Measurements from ENCODE around the gene ERICH2. TPM values are rescaled to one million over a fixed set of nuclear protein-coding genes. Genes with fewer than 3 reads are reported as not detected.

ERICH2 gene
- total RNA-seq, 1 experiment from 2014 or later, result not detected

- Histone ChIP-seq H2AFZ (ENCODE audit: low read length) (peak within 1 kb of the TSS; percentile 79; the same call in 1 of the 2 replicates), H3K4me1 (ENCODE audit: low read length) (peaks cover 23% of the 10 kb centered on the region), H4K20me1 (ENCODE audit: insufficient read depth, low read depth, low read length) (no peaks in the 10 kb centered on the region), H3K4me3 (ENCODE audit: low read length) (peak within 1 kb of the TSS; percentile 63), H3K27ac (ENCODE audit: low read length) (no peak within 1 kb of the TSS), H3K9ac (ENCODE audit: low read length) (peak within 1 kb of the TSS; percentile 48), H3K4me2 (ENCODE audit: low read depth, low read length, poor library complexity, severe bottlenecking) (peak within 1 kb of the TSS; percentile 74), H3K36me3 (ENCODE audit: insufficient read depth, low read length) (no peaks in the 10 kb centered on the region), H3K9me3 (ENCODE audit: low read length) (no peaks in the 10 kb centered on the region), H3K9me2 (replicated peaks; ENCODE audit: insufficient read depth, low read length) (no peaks in the 10 kb centered on the region), H3K79me2 (ENCODE audit: low read length) (no peaks in the 10 kb centered on the region), H3K27me3 (ENCODE audit: low read length) (no peaks in the 10 kb centered on the region)
- peak; percentile 83 for DNase-seq
These were observed 46.4 kb downstream of the ERICH2 start, which contains the start of gene GAD1 for GRCh38 chr2:170816504-170817092. Gene GAD1, plus strand, starts transcription at chr2:170816887. Its CDS starts 1,705 bp downstream, at chr2:170818592.

- no peak overlapping the region; the same call in 1 of the 2 replicates for H2AFZ ChIP-seq (ENCODE audit: low read length)
- DNase-seq, result no peak
- H3K27ac ChIP-seq (ENCODE audit: low read length), result no peak overlapping the region
- no peaks in the 10 kb centered on the region for H3K27me3 ChIP-seq (ENCODE audit: low read length)
- peaks cover 23% of the 10 kb centered on the region for H3K4me1 ChIP-seq (ENCODE audit: low read length)
- H4K20me1 ChIP-seq (ENCODE audit: insufficient read depth, low read depth, low read length), result no peaks in the 10 kb centered on the region
- peak overlapping the region; percentile 48 for H3K9ac ChIP-seq (ENCODE audit: low read length)
- H3K79me2 ChIP-seq (ENCODE audit: low read length), result no peaks in the 10 kb centered on the region
- H3K36me3 ChIP-seq (ENCODE audit: insufficient read depth, low read length), result no peaks in the 10 kb centered on the region
- H3K4me3 ChIP-seq (ENCODE audit: low read length), result peak overlapping the region; percentile 63
- H3K9me2 ChIP-seq (replicated peaks; ENCODE audit: insufficient read depth, low read length), result no peaks in the 10 kb centered on the region
- H3K4me2 ChIP-seq (ENCODE audit: low read depth, low read length, poor library complexity, severe bottlenecking), result peak overlapping the region; percentile 74
- H3K9me3 ChIP-seq (ENCODE audit: low read length), result no peaks in the 10 kb centered on the region
These were observed 47.2 kb downstream of the ERICH2 start for GRCh38 chr2:170817093-170818035.

DNA sequence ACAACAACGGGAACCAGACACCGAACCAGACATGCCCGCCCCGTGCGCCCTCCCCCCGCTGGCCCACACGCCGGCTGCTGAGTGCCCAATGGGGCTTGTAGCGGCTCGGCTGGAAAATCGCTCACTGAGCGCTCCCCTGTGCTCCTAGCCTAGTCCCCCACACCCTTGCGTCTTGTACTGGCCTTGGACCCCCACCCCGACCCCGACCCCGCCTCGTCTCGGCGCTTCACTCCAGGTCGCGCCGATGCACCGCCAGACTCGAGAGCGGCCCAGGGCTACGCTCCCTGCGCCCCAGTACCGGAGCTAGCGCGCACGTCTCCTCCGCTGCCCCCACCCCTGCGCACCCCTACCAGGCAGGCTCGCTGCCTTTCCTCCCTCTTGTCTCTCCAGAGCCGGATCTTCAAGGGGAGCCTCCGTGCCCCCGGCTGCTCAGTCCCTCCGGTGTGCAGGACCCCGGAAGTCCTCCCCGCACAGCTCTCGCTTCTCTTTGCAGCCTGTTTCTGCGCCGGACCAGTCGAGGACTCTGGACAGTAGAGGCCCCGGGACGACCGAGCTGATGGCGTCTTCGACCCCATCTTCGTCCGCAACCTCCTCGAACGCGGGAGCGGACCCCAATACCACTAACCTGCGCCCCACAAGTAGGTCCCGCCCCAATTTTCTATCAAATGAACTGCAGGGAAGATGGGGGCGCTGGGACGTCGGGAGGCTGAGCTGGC is 48.0 kb downstream of the ERICH2 start:
- no peak overlapping the region for H2AFZ ChIP-seq (ENCODE audit: low read length)

GRCh38 chr2:170818752-170819470 is 48.7 kb downstream of the ERICH2 start:
- no peak overlapping the region for H3K4me3 ChIP-seq (ENCODE audit: low read length)
- no peaks in the 10 kb centered on the region for H3K27me3 ChIP-seq (ENCODE audit: low read length)
- DNase-seq, result no peak
- no peak overlapping the region for H3K27ac ChIP-seq (ENCODE audit: low read length)
- H3K9me2 ChIP-seq (replicated peaks; ENCODE audit: insufficient read depth, low read length), result no peaks in the 10 kb centered on the region
- no peaks in the 10 kb centered on the region for H3K79me2 ChIP-seq (ENCODE audit: low read length)
- H3K4me1 ChIP-seq (ENCODE audit: low read length), result peaks cover 23% of the 10 kb centered on the region
- H3K9me3 ChIP-seq (ENCODE audit: low read length), result no peaks in the 10 kb centered on the region
- no peak overlapping the region for H2AFZ ChIP-seq (ENCODE audit: low read length)
- no peaks in the 10 kb centered on the region for H3K36me3 ChIP-seq (ENCODE audit: insufficient read depth, low read length)
- H3K4me2 ChIP-seq (ENCODE audit: low read depth, low read length, poor library complexity, severe bottlenecking), result peak overlapping the region; percentile 74
- no peaks in the 10 kb centered on the region for H4K20me1 ChIP-seq (ENCODE audit: insufficient read depth, low read depth, low read length)
- H3K9ac ChIP-seq (ENCODE audit: low read length), result no peak overlapping the region

More for the DNA sequence above, 48.0 kb downstream of the ERICH2 start:
- no peak overlapping the region for H3K27ac ChIP-seq (ENCODE audit: low read length)
- H3K4me1 ChIP-seq (ENCODE audit: low read length), result peaks cover 23% of the 10 kb centered on the region
- peak overlapping the region; percentile 63 for H3K4me3 ChIP-seq (ENCODE audit: low read length)
- H3K9me3 ChIP-seq (ENCODE audit: low read length), result no peaks in the 10 kb centered on the region
- no peaks in the 10 kb centered on the region for H4K20me1 ChIP-seq (ENCODE audit: insufficient read depth, low read depth, low read length)
- H3K9ac ChIP-seq (ENCODE audit: low read length), result peak overlapping the region; percentile 37
- H3K36me3 ChIP-seq (ENCODE audit: insufficient read depth, low read length), result no peaks in the 10 kb centered on the region
- H3K9me2 ChIP-seq (replicated peaks; ENCODE audit: insufficient read depth, low read length), result no peaks in the 10 kb centered on the region
- H3K79me2 ChIP-seq (ENCODE audit: low read length), result no peaks in the 10 kb centered on the region
- no peaks in the 10 kb centered on the region for H3K27me3 ChIP-seq (ENCODE audit: low read length)
- DNase-seq, result no peak
- peak overlapping the region; percentile 74 for H3K4me2 ChIP-seq (ENCODE audit: low read depth, low read length, poor library complexity, severe bottlenecking)

GRCh38 chr2:170819680-170820664 is 49.8 kb downstream of the ERICH2 start:
- no peaks in the 10 kb centered on the region for H3K27me3 ChIP-seq (ENCODE audit: low read length)
- no peaks in the 10 kb centered on the region for H4K20me1 ChIP-seq (ENCODE audit: insufficient read depth, low read depth, low read length)
- peak overlapping the region; percentile 46 for H3K4me2 ChIP-seq (ENCODE audit: low read depth, low read length, poor library complexity, severe bottlenecking)
- no peaks in the 10 kb centered on the region for H3K9me2 ChIP-seq (replicated peaks; ENCODE audit: insufficient read depth, low read length)
- H3K4me3 ChIP-seq (ENCODE audit: low read length), result peak overlapping the region; percentile 40; the same call in 1 of the 2 replicates
- no peaks in the 10 kb centered on the region for H3K9me3 ChIP-seq (ENCODE audit: low read length)
- no peaks in the 10 kb centered on the region for H3K79me2 ChIP-seq (ENCODE audit: low read length)
- peaks cover 23% of the 10 kb centered on the region for H3K4me1 ChIP-seq (ENCODE audit: low read length)
- H3K27ac ChIP-seq (ENCODE audit: low read length), result no peak overlapping the region
- no peak overlapping the region; the same call in 1 of the 2 replicates for H3K9ac ChIP-seq (ENCODE audit: low read length)
- no peaks in the 10 kb centered on the region for H3K36me3 ChIP-seq (ENCODE audit: insufficient read depth, low read length)
- no peak overlapping the region for H2AFZ ChIP-seq (ENCODE audit: low read length)
- DNase-seq, result no peak

DNA sequence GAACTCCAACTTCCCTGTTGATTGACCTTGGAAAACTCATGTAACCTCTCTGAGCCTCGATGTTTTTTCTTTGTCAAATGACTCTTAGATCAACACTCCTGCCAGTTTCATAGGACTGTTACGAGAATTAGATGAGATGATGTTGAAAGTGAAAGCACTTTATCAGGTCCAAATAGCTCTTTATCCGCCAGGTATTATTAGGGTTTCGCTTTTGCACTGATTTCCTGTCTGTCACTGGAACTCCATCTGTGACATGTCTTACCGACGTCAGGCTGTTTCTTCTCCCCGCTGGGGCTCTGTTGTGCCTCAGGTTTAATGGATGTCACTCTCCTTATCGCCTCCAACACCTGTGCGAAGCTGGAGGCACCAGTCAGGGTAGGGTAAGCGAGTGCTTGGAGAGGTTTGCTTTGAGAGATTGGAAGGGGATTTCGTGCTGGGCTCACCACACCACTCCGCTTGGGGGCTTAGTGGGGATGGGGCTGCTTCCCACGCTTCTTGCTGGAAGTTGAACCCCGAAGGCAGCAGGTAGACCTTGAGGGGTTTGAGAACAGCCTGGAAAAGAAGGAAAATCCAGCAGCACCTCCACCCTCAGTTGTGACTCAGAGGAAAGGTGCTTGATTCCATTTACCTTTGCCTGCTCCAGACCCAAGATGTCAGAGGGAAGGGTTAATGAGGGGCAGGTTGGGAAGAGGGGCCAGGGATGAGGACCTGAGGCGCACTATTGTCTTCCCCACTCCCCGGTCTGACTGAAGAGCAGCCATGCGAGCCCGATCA is 50.8 kb downstream of the ERICH2 start:
- H3K36me3 ChIP-seq (ENCODE audit: insufficient read depth, low read length), result no peaks in the 10 kb centered on the region
- no peak for DNase-seq
- no peaks in the 10 kb centered on the region for H3K9me2 ChIP-seq (replicated peaks; ENCODE audit: insufficient read depth, low read length)
- H3K4me3 ChIP-seq (ENCODE audit: low read length), result peak overlapping the region; percentile 40; the same call in 1 of the 2 replicates
- 0 out of 2 replicates have a peak overlapping the region, but pooled peaks have one; percentile 14 for H2AFZ ChIP-seq (ENCODE audit: low read length)
- H3K9ac ChIP-seq (ENCODE audit: low read length), result no peak overlapping the region; the same call in 1 of the 2 replicates
- H3K9me3 ChIP-seq (ENCODE audit: low read length), result no peaks in the 10 kb centered on the region
- H3K4me1 ChIP-seq (ENCODE audit: low read length), result peaks cover 17% of the 10 kb centered on the region
- H3K79me2 ChIP-seq (ENCODE audit: low read length), result no peaks in the 10 kb centered on the region
- no peak overlapping the region for H3K27ac ChIP-seq (ENCODE audit: low read length)
- H3K27me3 ChIP-seq (ENCODE audit: low read length), result no peaks in the 10 kb centered on the region
- no peaks in the 10 kb centered on the region for H4K20me1 ChIP-seq (ENCODE audit: insufficient read depth, low read depth, low read length)
- H3K4me2 ChIP-seq (ENCODE audit: low read depth, low read length, poor library complexity, severe bottlenecking), result peak overlapping the region; percentile 46
